NCI-H2171 (cell line): ENCODE results near the gene A2M.
"Not testable (repeated sequence)": the region's sequence is repeated elsewhere in the genome, so short reads cannot be mapped to it uniquely, and the experiment has no call there.

Experiments
- DNase-seq: peaks from one replicate; lab custom pipeline; 2025; lab: John Stamatoyannopoulos, UW

Gene A2M

DNA sequence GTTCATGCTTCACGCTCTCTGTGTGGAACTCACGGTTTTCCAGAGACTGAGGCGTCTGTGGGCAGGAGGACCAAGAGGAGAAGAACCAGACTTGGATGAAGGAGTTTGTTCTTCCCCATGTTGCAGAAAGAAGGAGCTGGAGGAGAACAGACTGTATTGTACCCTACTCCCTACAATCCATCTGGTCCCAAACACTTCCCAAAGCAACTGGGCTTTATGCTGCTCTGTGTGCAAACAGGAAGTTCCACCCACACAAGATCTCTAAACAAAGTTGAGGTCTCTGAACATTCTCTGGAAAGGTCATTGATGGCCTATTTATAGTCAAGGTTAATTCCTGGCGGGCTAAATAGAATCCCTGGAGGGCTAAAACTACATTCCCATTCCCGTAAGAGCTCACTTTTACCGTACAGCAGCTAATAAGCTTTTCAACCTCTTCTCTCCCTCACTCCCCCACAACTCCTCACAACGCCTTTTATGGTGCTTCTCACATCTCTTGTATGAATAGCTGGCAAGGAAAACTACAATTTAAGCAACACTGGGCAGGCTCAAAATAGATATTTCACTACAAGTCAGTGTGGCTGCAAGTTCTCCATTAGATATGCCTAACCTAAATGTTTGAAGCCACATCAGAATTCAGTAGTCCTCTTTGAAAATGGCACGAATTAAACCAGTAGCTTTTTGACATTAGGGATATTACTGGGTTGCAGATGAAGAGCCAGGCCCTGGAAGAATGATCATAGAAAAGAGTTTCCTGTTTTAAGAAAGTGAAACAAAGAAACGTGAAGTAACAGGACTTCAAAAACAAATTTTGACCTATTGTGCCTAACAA, at the start of gene A2M:
A2M (minus strand) TSS at position 189 of the 829 bp plus-strand sequence; CDS start at position 119, 70 bp downstream.
- DNase-seq: no peak

DNA sequence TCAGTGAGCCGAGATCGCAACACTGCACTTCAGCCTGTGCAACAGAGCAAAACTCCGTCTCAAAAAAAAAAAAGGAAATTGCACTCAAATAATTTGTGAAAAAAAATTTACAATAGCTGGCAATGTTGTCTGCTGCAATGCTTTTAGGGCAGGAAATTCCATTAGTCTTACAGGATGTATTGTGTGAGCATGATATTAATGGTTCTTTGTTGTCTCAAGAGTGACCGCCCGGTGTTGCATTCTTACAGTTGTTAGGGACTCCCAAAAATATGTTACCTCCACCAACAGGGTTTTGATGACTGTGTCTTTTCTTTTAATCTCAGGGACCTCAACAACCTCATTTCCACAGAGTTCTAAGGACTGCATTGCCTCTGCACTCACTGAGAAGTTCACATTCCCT, 47.7 kb upstream of the A2M start:
- no peak for DNase-seq

DNA sequence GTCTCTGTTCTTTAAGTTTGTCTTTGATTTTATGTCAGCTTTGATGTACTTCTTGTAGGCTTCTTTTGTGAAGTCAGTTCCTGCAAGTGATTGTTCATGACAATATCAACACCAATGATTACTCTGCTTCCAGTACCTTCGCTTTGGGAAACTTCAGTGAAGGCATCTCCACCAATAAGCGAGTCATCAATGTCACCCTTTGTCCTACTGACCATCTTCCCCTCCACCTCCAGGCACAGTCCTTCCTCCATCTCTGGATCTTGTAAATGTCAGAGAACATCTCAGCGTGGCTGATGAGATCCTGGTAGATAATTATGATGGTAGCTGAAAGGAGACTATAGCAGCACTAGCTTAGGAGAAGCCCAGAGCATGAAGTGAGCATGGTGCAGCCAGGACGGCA, 40.4 kb upstream of the A2M start:
- DNase-seq: no peak

DNA sequence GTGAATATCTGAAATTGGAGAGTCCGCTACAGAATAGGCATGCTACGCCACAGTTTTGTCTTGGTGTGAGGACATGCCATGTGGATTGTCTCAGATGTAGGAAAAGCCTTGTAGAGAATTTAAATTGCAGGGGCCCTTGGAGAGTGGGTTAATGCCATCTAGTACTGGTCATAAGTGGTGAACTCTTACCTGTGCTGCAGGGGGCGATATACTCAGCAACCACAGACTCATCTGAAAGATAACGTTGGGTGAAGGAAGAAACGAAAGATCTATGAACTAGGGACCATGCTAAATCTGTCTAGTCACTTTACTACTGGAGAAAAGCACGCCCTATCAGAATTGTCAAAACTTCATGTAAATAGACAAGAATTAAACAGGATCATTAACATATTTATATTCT, 33.7 kb upstream of the A2M start:
- no peak for DNase-seq

DNA sequence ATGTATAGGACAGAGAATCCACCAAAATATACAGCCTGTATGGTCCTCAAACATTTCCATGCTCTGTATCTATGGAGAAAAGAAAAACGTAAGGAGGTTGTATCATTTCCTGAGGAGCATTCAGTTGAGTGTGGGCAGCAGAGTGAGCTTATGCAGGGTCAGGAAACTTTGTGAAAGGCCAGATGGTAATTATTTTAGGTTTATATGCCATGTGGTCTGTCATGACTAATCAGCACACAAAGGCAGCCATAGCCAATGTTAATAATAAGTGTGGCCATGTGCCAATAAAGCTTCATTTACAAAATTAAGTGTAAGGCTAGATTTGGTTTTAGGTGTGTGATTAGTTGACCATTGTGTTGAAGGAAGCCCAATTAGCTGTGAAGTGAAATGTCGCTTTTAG, 33.2 kb upstream of the A2M start:
- DNase-seq: no peak

DNA sequence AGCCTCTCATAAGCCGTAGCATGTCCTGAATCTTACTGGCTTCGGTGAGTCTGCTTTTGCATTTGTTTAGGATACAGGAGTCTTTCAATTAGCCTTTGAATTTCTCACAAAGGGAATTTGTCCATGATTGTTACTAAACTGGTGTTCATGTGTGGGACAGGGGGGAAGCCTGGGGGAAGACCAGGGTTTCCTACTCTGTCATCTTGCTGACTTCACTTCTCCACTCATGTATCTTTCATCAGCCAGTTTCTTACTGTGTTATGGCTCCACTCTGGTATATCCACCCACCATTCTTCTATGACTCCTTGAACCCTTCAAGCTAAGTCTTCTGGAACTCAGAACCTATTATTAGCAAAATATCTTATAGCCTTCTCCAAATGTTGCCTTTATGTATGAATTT, 31.7 kb upstream of the A2M start:
- no peak for DNase-seq

DNA sequence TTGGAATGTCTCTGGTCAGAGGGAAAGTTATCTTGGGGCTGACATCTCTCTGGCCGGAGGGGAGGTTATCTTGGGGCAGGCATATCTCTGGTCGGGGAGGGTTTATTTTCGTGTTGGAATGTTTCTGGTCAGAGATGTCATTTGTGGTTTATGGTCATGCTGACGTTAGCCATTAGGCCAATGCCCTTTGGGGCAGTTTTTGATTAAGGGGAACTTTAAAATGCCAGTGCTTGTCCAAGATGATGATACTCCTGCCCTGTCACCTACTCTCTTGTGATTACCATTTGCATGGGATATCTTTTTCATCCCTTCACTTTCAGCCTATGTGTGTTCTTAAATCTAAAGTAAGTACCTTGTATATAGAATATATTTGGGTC, 29.0 kb upstream of the A2M start:
- DNase-seq: no peak

DNA sequence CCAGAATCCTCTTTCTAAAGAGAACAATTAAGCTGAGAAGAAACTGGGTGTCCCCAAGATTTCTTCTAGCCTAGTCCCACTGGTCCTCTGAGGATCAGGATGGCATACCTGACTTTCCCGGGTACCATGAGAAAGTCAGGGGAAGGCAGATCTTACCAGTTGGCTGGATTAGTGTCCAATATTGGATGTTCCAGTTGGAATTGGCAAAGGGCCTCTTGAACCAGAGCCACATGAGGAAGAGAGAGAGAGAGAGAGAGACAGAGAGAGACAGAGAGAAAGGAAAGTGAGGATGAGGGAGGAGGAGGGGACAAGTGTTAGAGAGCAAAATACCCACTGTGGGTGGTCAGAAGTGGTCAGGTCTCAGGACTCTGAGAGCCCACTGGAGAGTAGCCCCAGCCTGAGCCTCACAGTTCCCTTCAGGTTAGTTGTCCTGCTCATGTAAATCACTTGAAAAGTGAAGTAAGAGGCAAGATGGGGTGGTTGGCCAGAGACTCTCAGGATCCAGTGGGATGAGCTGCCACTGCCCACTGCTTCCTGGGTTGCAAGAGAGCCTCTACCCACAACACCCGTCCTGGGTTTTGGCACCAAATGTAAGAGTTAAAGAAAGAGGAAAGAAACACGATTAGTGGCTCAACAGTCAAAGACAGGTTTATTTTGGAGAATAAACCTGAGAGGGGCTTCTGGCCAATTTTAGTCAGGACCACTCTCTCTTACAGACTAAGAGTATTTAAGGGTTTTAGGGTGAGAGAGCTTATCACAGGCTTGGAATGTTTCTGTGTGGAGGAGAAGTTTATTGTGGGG, 28.4 kb upstream of the A2M start:
- no peak for DNase-seq

DNA sequence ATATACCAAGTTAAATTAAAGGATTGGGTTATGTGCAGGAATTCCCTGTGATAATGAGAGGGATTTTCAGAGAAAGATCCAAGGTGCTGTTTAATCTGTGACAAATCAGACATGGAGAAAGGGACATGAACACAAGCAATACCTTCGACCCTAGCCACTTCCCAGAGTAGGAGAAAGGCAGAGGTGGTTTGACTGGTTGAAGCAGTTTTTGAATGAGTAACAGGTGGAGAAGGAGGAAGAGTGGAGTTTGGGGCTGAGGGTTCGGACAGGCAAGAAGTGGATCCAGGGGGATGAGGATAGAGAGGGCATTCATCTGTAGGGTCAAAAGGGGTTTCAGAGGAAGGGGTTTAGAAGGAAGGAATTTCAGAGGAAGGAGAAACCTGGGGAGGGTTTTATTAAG, 27.4 kb upstream of the A2M start:
- no peak for DNase-seq

DNA sequence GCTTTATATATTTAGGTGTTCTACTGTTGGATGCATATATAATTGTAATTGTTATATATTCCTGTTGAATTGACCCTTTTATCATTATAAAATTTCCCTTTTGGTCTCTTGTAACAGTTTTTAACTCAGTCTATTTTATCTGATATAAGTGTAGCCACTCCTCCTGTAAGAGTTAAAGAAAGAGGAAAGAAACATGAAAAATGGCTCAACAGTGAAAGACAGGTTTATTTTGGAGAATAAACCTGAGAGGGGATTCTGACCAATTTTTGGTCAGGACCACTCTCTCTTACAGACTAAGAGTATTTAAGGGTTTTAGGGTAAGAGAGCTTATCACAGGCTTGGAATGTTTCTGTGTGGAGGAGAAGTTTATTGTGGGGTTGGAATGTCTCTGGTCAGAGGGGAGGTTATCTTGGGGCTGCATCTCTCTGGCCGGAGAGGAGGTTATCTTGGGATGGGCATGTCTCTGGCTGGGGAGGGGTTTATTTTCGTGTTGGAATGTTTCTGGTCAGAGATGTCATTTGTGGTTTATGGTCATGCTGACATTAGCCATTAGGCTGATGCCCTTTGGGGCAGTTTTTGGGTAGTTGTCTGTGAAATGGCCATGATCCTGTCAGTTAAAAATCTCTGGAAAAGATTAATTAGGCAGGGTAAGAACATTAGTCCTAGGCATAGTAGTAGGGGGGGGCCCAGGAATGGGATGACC, 24.0 kb upstream of the A2M start:
- DNase-seq: not testable (repeated sequence)

DNA sequence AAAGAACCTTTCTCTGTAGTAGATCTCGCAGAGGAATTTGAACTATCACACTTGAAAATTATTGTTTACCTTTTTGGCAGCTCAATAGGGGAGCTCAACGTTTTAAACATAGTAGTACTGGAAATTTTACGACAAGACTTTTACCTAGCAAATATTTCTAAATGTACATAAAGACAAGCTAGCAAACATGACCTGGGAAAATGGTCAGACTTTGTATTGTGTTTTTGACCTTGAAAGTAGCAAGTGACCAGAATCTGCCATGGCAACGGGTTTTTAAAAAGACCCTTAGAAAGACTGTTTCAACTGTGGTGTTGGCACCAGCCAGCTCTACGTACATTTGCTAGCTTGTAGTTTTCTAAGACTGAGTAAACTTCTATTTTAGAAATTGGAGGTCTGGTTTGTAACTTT, 20.2 kb upstream of the A2M start:
- DNase-seq: no peak

DNA sequence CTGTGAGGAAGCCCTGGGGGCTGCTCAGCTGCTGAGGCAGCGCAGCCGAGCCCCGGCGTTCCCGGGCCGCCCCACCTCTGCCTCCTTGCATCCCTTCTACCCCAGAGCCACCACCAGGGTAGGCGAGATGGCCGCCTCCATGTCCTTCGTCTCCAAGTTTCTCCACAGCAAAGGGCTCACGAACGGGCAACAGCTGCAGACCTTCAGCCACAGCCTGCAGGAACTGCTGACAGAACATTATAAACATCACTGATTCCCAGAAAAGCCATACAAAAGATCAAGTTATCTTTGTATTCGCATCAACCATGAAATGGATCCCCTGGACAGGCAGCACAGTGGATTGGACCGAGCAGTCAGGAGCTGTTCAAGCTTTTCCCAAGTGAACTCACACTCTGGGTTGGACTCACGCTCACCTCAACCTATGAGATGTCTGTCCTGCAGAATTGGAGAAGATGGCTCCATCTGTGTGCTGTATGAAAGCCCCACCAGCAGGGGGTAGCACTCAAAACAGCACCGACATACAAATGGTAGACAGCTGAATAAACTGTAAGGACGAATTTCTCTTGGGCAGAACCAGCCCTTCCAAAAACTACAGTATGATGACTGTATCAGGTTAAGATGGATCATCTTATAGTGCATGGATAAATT, 19.4 kb upstream of the A2M start:
- no peak for DNase-seq

DNA sequence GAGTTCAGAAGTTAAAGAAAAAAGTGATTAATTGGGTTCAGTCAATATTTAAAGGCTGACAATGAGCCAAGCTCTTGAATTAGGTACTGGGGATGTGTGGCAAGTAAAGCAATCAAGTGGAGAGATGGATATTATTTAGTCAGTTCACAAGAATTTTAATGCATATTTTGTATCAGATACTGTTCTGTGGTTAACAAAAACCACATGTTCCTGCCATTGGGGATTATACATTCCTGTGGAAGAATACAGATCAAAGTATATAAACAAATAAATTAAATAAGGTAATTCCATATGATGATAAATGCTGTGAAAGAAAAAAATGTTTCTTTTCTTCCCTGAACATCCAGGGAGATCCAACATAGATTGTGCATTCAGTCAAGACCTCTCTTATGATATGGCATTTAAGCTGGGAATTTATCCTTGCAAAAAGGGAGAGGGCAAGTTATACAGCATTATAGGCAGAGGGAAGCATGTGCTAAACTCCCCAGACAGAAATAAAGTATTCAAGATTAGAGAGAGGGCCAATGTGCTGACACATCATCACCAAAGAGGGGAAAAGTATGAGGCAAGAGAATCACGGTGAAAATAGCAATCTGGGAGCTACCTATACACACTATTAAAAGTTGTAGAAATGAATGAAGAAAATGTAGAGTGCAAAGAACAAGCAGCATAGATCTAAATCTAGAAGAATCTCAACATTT, 17.6 kb upstream of the A2M start:
- no peak for DNase-seq

DNA sequence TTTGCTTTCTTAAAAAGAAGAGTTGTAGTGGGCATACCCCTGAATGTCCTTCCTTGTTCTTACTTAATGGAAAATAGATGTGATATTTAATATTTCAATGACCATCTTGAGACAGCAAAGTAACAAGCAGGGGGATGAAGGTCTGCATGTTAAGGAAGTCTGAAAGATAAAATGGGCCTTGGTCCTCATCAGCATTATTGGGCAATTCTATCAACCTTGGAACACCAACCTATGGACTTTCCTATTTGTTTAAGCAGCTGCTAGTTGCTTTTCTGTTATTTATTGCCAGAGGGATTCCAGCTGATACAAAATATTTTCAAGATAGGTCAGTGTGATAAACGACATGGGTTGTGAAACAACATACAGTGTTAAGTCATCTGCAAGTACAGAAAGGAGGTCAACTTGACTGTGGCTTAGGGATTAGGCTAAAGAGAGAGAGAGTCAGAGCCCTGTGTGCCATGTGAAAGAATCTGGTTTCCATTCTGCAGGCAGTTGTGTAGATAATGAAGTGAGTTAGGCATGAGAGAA, 16.4 kb upstream of the A2M start:
- no peak for DNase-seq

DNA sequence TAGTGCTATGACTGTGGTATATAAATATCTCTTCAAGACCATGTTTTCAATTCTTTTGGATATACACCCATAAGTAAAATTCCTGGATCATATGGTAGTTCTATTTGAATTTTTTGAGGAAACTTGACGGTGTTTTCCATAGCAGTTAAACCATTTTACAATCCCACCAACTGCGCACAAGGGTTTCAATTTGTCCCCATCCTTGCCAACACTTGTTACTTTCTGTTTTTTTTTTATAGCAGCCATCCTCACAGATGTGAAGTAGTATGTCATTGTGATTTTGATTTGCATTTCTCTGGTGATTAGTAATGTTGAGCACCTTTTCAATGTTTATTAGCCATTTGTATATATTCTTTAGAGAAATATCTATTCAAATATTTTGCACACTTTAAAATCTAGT, 14.5 kb upstream of the A2M start:
- no peak for DNase-seq

DNA sequence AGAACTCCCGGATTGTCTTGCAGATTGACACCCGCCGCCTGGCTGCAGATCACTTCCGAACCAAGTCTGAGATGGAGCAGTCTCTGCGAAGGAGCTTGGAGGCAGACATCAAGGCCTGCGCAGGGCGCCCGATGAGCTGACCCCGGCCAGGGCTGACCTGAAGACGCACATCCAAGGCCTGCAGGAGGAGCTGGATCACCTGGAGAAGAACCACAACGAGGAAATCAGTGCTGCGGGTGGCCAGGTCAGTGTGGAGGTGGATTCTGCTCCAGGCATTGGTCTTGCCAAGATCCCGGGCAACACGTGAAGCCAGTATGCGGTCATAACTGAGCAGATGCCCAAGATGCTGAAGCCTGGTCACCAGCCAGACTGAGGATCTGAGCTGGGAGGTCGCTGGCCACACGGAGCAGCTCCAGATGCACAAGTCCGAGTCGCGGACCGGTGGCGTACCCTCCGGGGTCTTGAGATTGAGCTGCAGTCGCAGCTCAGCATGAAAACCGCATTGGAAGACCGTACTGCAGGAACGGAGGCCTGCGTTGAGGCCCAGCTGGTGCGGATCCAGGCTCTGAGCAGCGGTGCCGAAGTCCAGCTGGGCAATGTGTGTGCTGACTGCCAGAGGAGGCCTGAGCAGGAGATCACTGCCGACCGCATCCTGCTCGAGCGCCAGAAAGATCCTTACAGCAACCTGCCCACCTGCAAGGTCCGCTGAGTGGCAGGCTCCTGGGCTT, 12.4 kb upstream of the A2M start:
- DNase-seq: no peak

DNA sequence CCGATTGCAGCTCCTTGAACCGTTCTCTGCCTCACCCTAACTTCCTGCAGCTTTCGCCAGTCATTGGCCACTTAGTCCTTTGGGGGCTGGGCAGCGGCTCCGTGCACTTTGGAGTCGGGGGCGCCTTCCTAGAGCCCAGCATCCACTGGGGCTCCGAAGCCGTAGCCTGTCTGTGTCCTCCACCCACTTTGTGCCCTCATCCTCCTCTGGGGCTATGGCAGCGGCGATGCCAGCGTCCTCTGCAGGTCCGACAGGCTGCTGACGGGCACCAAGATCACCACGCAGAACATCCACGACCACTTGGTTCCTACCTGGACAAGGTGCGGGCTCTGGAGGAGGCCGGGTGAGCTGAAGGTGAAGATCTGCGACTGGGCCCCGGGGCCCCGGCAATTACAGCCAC, 11.8 kb upstream of the A2M start:
- DNase-seq: no peak

DNA sequence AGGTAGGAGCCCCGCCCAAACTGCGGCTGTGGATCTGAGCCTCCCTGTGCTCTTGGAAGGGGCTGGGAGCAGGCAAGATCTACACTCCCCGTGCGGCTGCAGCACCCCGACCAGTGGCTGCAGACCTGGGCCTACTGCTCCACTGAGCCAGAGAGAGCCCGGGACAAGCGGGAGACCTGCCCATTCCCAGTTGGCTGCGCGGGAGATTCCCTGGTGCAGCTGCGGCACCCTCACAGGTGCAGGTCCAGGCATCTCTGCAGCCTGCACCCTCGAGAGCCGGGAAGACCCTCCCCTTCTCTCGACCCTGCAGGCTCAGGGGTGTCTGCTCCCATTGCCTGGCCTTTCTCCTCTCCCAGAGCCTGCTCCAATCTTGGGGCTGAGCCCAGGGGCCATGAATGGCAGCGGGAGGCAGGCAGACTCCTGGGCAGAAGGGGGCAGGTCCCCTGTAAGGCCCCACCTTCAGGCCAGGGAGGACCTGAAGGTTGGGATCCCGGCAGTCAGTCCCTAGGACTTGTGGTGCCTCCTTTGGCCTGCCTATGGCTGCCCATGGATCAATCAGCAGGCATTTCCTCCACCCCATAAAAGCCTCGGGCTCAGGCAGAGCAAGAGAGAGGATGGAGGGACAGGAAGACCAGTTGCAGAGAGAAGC, 8.8 kb upstream of the A2M start:
- no peak for DNase-seq

DNA sequence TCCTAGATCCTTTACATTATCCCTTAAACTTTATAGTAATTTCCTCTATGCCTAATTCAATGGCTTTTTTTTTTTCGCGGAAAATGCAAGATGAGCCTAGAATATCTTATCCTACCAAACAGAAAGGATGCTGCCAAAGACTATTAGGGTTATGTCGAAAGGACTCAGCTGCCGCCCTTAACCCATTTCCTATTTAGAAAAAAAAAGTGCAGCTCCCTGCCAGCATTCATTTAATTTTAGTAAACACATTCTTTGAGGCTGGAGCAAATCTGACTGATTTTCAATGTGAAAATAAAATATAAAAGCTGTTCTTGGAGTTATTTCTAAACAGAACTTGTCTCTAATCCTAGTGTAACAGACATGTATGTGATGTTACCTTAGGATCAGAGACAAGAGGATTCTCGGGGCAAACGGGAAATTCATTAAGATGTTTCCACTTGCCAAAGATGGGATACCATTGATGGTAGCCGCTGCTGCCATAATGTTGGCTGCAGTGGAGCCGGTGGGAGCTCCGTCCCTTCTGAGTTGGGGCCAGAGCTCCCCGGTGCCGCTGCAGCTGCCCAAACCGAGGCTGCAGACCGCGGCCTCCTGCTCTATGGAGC, 8.2 kb upstream of the A2M start:
- DNase-seq: no peak

DNA sequence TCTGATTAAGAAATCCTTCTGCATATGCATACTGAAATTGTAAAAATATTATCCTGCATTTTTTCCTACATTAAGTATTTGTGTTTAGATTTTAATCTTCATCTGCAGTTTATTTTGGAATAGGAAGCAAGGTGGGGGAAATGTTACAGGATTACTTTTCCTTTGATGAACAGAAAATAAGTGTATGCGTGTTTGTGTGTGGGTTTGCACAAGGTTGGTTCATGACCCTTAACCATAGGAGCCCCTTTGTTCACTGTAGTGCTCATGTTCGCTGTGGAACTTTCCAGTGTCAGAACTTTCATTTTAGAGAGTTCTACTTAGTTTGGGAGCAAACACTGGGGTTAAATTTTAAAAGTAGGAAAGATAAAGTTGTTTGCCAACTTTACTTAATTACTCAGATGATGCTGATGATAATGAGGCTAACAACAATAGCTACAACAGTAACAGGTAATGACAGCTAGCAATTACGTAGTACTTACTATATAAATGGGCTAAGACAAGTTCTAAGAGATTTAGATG, 6.4 kb upstream of the A2M start:
- DNase-seq: no peak
